GM12878 (cell line): ENCODE measurements around the gene ZMIZ1. TPM values are rescaled to one million over a fixed set of nuclear protein-coding genes. Genes with fewer than 3 reads are reported as not detected.
A peak's percentile ranks its signal among the peaks of the same experiment; 100 is the strongest.

ENCODE experiments used
- ATF7 ChIP-seq: fragments of 450-650 bp; IDR thresholded peaks from 2 replicates; pipeline ENCODE4 v1.6.1; 2016; ENCODE audit warnings: low read depth, mild to moderate bottlenecking
- CHD4 ChIP-seq: fragments of 200-600 bp; sonication (generic); IDR thresholded peaks from 2 replicates; pipeline ENCODE4 v1.6.1; 2016; ENCODE audit warnings: mild to moderate bottlenecking
- CREM ChIP-seq: IDR thresholded peaks from 2 replicates; pipeline ENCODE4 v1.6.1; 2014; ENCODE audit warnings: antibody characterized with exemption, low read depth
- EGR1 ChIP-seq, 2 experiments: IDR thresholded peaks; 1 replicate in 1 of 2; 2 replicates in 1 of 2; pipeline ENCODE4 v1.6.1; 2011 to 2012; ENCODE audit warnings: low read depth in 2 of 2, low read length in 2 of 2, borderline replicate concordance in 1 of 2, mild to moderate bottlenecking in 1 of 2, moderate library complexity in 1 of 2
- IKZF1 ChIP-seq: fragments of 450-650 bp; conservative IDR thresholded peaks from 2 replicates; pipeline ENCODE4 v1.6.1; 2017; ENCODE audit warnings: antibody characterized with exemption, mild to moderate bottlenecking
- MEF2A ChIP-seq: IDR thresholded peaks from 2 replicates; pipeline ENCODE4 v1.6.1; 2011; ENCODE audit warnings: low read depth, mild to moderate bottlenecking, low read length, moderate library complexity; ENCODE audit not compliant: insufficient read depth
- NFIC ChIP-seq: IDR thresholded peaks from 2 replicates; pipeline ENCODE4 v1.6.1; 2012; ENCODE audit warnings: low read depth, mild to moderate bottlenecking, inconsistent platforms, low read length, moderate library complexity
- PAX5 ChIP-seq: IDR thresholded peaks from 2 replicates; pipeline ENCODE4 v1.6.1; 2011; ENCODE audit warnings: low read depth, low read length, borderline replicate concordance
- PKNOX1 ChIP-seq: fragments of 450-650 bp; IDR thresholded peaks from 2 replicates; pipeline ENCODE4 v1.6.1; 2016; ENCODE audit warnings: mild to moderate bottlenecking
- RAD51 ChIP-seq: fragments of 450-650 bp; IDR thresholded peaks from 2 replicates; pipeline ENCODE4 v1.6.1; 2016; ENCODE audit warnings: moderate library complexity, mild to moderate bottlenecking, inconsistent platforms
- SMAD1 ChIP-seq: fragments of 450-650 bp; IDR thresholded peaks from 2 replicates; pipeline ENCODE4 v1.6.1; 2018; ENCODE audit warnings: mild to moderate bottlenecking, low read depth; ENCODE audit not compliant: partially characterized antibody
- SMC3 ChIP-seq: IDR thresholded peaks from 2 replicates; pipeline ENCODE4 v1.6.1; 2011; ENCODE audit warnings: low read length, improper control_type of control experiment, borderline replicate concordance
- TCF3 ChIP-seq: IDR thresholded peaks from 2 replicates; pipeline ENCODE4 v1.6.1; 2012; ENCODE audit warnings: low read depth, mild to moderate bottlenecking, low read length, borderline replicate concordance; ENCODE audit not compliant: insufficient read depth
- YY1 ChIP-seq: IDR thresholded peaks from 2 replicates; pipeline ENCODE4 v1.6.1; 2011; ENCODE audit warnings: low read depth, mild to moderate bottlenecking, low read length
- ZBTB11 ChIP-seq: fragments of 450-650 bp; formaldehyde crosslinking; IDR thresholded peaks from 2 replicates; pipeline ENCODE4 v1.5.0; 2022; ENCODE audit warnings: mild to moderate bottlenecking, missing genetic modification characterization
- polyA plus RNA-seq, 11 experiments: library from polyadenylated mRNA; depleted of rRNA in 4 of 11; unstranded in 6 of 11; stranded (reverse) in 5 of 11; fragments of >200 nt; fragmentation: Nextera tagmentation in 4 of 11; fragmentation: Illumina TruSeq in 1 of 11; extraction: Ambion mirVana in 4 of 11; extraction: Trizol in 1 of 11; gene quantifications; 1 replicate in 1 of 11; 2 replicates in 10 of 11; pipeline versions ENCODE4 v1.2.1 to v1.2.3, GENCODE V29; 2011 to 2016; ENCODE audit warnings: inconsistent platforms in 2 of 11, missing spikeins in 2 of 11, low read depth in 1 of 11
- total RNA-seq, 4 experiments: library from RNA; depleted of rRNA in 3 of 4; stranded (reverse); fragments of >200 nt in 3 of 4; fragmentation: Illumina TruSeq in 1 of 4; extraction: Trizol in 1 of 4; gene quantifications; 2 replicates each; pipeline versions ENCODE4 v1.2.1 to v1.2.3, GENCODE V29; 2013 to 2021
- TF ChIP-seq, protein P1 (sequence below): fragments of 450-650 bp; conservative IDR thresholded peaks from 2 replicates; pipeline ENCODE4 v1.6.1; 2017; ENCODE audit warnings: mild to moderate bottlenecking, moderate library complexity
- TF ChIP-seq, protein P2 (sequence below): fragments of 450-650 bp; IDR thresholded peaks from 2 replicates; pipeline ENCODE4 v1.6.1; 2017; ENCODE audit warnings: antibody characterized with exemption, mild to moderate bottlenecking, moderate library complexity
- TF ChIP-seq, protein P3 (sequence below): IDR thresholded peaks from 2 replicates; pipeline ENCODE4 v1.6.1; 2012; ENCODE audit warnings: low read depth, low read length, improper control_type of control experiment

ZMIZ1 gene
- total and polyA plus RNA-seq, 10 of the 15 experiments (the other 5 are each of a cell fraction or from before 2014, with no cell fraction given), result 3.1 to 82.3 (median 14.9) TPM

GRCh38 chr10:79322616-79323543 lies 254.1 kb downstream of the ZMIZ1 start (continued):
- TF ChIP-seq SMAD1 (no peak), PKNOX1 (peak; percentile 53), TCF3 (no peak), SMC3 (0 out of 2 replicates have a peak, but pooled peaks have one; percentile 3), CHD4 (no peak), NFIC (peak; percentile 64), EGR1 (IDR thresholded peaks at IDR 0.05; ENCODE audit: borderline replicate concordance in 1 of 2, low read depth in 2 of 2, low read length in 2 of 2) (no peak), ZBTB11 (CRISPR knock-in tag) (no peak), IKZF1 (peak; percentile 75), RAD51 (no peak), CREM (0 out of 2 replicates have a peak, but pooled peaks have one; percentile 23), ATF7 (no peak), YY1 (0 out of 2 replicates have a peak, but pooled peaks have one; percentile 23), MEF2A (no peak), PAX5 (no peak)
- TF ChIP-seq, protein P1, sequence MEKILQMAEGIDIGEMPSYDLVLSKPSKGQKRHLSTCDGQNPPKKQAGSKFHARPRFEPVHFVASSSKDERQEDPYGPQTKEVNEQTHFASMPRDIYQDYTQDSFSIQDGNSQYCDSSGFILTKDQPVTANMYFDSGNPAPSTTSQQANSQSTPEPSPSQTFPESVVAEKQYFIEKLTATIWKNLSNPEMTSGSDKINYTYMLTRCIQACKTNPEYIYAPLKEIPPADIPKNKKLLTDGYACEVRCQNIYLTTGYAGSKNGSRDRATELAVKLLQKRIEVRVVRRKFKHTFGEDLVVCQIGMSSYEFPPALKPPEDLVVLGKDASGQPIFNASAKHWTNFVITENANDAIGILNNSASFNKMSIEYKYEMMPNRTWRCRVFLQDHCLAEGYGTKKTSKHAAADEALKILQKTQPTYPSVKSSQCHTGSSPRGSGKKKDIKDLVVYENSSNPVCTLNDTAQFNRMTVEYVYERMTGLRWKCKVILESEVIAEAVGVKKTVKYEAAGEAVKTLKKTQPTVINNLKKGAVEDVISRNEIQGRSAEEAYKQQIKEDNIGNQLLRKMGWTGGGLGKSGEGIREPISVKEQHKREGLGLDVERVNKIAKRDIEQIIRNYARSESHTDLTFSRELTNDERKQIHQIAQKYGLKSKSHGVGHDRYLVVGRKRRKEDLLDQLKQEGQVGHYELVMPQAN, result no peak
- TF ChIP-seq, protein P2, sequence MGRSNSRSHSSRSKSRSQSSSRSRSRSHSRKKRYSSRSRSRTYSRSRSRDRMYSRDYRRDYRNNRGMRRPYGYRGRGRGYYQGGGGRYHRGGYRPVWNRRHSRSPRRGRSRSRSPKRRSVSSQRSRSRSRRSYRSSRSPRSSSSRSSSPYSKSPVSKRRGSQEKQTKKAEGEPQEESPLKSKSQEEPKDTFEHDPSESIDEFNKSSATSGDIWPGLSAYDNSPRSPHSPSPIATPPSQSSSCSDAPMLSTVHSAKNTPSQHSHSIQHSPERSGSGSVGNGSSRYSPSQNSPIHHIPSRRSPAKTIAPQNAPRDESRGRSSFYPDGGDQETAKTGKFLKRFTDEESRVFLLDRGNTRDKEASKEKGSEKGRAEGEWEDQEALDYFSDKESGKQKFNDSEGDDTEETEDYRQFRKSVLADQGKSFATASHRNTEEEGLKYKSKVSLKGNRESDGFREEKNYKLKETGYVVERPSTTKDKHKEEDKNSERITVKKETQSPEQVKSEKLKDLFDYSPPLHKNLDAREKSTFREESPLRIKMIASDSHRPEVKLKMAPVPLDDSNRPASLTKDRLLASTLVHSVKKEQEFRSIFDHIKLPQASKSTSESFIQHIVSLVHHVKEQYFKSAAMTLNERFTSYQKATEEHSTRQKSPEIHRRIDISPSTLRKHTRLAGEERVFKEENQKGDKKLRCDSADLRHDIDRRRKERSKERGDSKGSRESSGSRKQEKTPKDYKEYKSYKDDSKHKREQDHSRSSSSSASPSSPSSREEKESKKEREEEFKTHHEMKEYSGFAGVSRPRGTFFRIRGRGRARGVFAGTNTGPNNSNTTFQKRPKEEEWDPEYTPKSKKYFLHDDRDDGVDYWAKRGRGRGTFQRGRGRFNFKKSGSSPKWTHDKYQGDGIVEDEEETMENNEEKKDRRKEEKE, result no peak
- TF ChIP-seq, protein P3, sequence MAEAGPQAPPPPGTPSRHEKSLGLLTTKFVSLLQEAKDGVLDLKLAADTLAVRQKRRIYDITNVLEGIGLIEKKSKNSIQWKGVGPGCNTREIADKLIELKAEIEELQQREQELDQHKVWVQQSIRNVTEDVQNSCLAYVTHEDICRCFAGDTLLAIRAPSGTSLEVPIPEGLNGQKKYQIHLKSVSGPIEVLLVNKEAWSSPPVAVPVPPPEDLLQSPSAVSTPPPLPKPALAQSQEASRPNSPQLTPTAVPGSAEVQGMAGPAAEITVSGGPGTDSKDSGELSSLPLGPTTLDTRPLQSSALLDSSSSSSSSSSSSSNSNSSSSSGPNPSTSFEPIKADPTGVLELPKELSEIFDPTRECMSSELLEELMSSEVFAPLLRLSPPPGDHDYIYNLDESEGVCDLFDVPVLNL, result no peak
